Measurements from ENCODE around the gene EIF2S2. TPM values are rescaled to one million over a fixed set of nuclear protein-coding genes. Genes with fewer than 3 reads are reported as not detected.
A peak's percentile ranks its signal among the peaks of the same experiment; 100 is the strongest.

EIF2S2 gene
- total and polyA plus RNA-seq, 8 donors, result 14.3 to 52.3 (median 24.9) TPM

GRCh38 chr20:34090645-34091044, 21.4 kb downstream of the EIF2S2 start:
- H3K36me3 ChIP-seq, result peaks cover 0 to 43% (median 11%) of the 10 kb centered on the region in 3 donors
- ATAC-seq (no peak), FAIRE-seq (no peak), DNase-seq (no peak)
- 88 to 95% methylated on average over 2 of the region's 2 CpGs for WGBS, 2 donors
- H3K27me3 ChIP-seq, result no peaks in the 10 kb centered on the region
- TF ChIP-seq, protein P1, sequence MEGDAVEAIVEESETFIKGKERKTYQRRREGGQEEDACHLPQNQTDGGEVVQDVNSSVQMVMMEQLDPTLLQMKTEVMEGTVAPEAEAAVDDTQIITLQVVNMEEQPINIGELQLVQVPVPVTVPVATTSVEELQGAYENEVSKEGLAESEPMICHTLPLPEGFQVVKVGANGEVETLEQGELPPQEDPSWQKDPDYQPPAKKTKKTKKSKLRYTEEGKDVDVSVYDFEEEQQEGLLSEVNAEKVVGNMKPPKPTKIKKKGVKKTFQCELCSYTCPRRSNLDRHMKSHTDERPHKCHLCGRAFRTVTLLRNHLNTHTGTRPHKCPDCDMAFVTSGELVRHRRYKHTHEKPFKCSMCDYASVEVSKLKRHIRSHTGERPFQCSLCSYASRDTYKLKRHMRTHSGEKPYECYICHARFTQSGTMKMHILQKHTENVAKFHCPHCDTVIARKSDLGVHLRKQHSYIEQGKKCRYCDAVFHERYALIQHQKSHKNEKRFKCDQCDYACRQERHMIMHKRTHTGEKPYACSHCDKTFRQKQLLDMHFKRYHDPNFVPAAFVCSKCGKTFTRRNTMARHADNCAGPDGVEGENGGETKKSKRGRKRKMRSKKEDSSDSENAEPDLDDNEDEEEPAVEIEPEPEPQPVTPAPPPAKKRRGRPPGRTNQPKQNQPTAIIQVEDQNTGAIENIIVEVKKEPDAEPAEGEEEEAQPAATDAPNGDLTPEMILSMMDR (IDR thresholded peaks at IDR 0.05), result no peak
- H3K27ac ChIP-seq, result no peak overlapping the region
- intact Hi-C loops (cut with DNase I), result no loop called here
- H3K9me3 ChIP-seq, result no peaks in the 10 kb centered on the region
- no peak overlapping the region for H3K4me3 ChIP-seq
- peaks cover 0 to 8% (median 0%) of the 10 kb centered on the region in 3 donors for H3K4me1 ChIP-seq

- Histone ChIP-seq H3K9me3 (no peaks in the 10 kb centered on the region), H3K36me3 (peaks cover 0 to 34% (median 8%) of the 10 kb centered on the region in 3 donors), H3K4me3 (no peak overlapping the region), H3K27me3 (no peaks in the 10 kb centered on the region), H3K27ac (peak overlapping the region in 1 of 4 donors; percentile 2), H3K4me1 (peaks cover 0 to 8% (median 0%) of the 10 kb centered on the region in 3 donors)
- ATAC-seq, result peak in 3 of 4 donors; percentile 12 to 36 (median 28)
- DNase-seq, result no peak
- TF ChIP-seq, protein P1 (IDR thresholded peaks at IDR 0.05), result no peak
- intact Hi-C loops (cut with DNase I), result no loop called here
- 33 to 38% methylated on average over 13 of the region's 13 CpGs for WGBS, 2 donors
- FAIRE-seq, result no peak
Measured at GRCh38 chr20:34089655-34090345, 22.2 kb downstream of the EIF2S2 start.

DNA sequence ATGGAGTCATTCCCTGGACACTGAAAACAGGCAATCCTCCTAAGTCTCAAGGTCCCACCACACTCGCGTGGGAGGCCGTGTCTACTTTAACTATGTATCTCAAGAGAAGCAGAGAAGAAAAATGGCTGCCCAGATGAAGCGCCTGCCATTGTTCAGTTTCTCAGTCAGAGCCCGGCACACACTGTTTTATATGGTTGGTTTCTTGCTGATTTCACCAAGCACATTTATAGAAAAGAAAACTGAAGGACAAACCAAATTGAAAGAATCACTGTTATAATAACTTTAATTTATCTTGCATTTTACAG, 22.9 kb downstream of the EIF2S2 start:
- Histone ChIP-seq H3K27me3 (no peaks in the 10 kb centered on the region), H3K36me3 (peaks cover 0 to 30% (median under 1%) of the 10 kb centered on the region in 3 donors), H3K9me3 (no peaks in the 10 kb centered on the region), H3K4me1 (peaks cover 0 to 8% (median 0%) of the 10 kb centered on the region in 3 donors), H3K4me3 (no peak overlapping the region), H3K27ac (no peak overlapping the region)
- 90 to 98% methylated on average over 2 to 5 of the region's 5 CpGs for WGBS, 2 donors
- FAIRE-seq (no peak), DNase-seq (no peak), ATAC-seq (no peak)
- intact Hi-C loops (cut with DNase I), result no loop called here
- TF ChIP-seq, protein P1 (IDR thresholded peaks at IDR 0.05), result no peak

- ATAC-seq, result no peak
Measured at GRCh38 chr20:34088305-34089174, 23.5 kb downstream of the EIF2S2 start.

More at GRCh38 chr20:34088305-34089174, 23.5 kb downstream of the EIF2S2 start:
- no peak overlapping the region for H3K4me3 ChIP-seq
- FAIRE-seq (no peak), DNase-seq (no peak)
- H3K4me1 ChIP-seq, result peaks cover 0 to 8% (median 0%) of the 10 kb centered on the region in 3 donors
- WGBS, 2 donors, result 87 to 89% methylated on average over 15 of the region's 15 CpGs
- peaks cover 0 to 25% (median 0%) of the 10 kb centered on the region in 3 donors for H3K36me3 ChIP-seq
- TF ChIP-seq, protein P1 (IDR thresholded peaks at IDR 0.05), result no peak
- H3K27me3 ChIP-seq, result no peaks in the 10 kb centered on the region
- H3K27ac ChIP-seq, result no peak overlapping the region
- intact Hi-C loops (cut with DNase I), result no loop called here
- no peaks in the 10 kb centered on the region for H3K9me3 ChIP-seq

Measured in pancreas (tissue), 10 donors.